Measurements from ENCODE around the gene PHGDH. TPM values are rescaled to one million over a fixed set of nuclear protein-coding genes. Genes with fewer than 3 reads are reported as not detected.

The PHGDH gene
- total and polyA plus RNA-seq, 2 of the 13 experiments (the other 11 are each of a cell fraction or from before 2014, with no cell fraction given): 95.8 to 133 TPM

DNA sequence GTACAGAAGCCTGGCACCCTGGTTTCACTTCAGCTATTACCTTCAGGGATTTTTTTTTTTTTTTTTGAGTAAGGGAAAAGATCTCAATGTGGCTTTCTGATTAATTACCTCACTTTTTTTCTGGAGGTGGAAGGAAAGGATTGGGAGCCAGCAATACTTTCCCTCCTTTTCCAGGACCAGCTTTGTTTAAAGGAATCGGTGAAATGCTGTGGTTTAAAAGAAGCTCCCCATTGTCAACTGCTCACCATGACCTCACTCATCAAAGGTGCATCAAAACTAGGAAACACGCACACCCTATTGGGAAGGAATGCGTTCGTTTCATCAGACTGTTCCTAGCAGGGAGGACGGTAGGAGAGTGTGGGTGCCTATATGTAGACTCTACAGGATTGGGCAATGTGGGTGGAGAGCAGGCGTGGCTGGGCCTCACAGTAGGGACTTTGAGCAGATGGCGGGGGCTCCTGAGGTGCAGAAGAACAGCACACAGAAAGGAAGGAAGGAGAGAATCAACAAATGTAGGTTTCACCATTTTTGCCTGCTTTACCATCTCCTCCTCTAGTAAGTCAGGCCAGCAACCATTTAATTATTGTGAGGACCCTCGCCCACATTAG, 13.0 kb downstream of the PHGDH start (continued):
- no peak for TF ChIP-seq ZNF552 (CRISPR knock-in tag; IDR thresholded peaks at IDR 0.05; ENCODE audit: borderline replicate concordance)
- TF ChIP-seq EED (CRISPR knock-in tag; IDR thresholded peaks at IDR 0.05): no peak
- TF ChIP-seq GABPB1 (CRISPR knock-in tag; IDR thresholded peaks at IDR 0.05): peak; percentile 38; the same call in 1 of the 2 replicates
- peak; percentile 95 for TF ChIP-seq ZKSCAN1 (IDR thresholded peaks at IDR 0.05; ENCODE audit: low read length)
- TF ChIP-seq GPN1 (CRISPR knock-in tag; IDR thresholded peaks at IDR 0.05; ENCODE audit: borderline replicate concordance): no peak
- no peak for TF ChIP-seq ZNF484 (CRISPR knock-in tag; IDR thresholded peaks at IDR 0.05; ENCODE audit: borderline replicate concordance, low read depth)
- TF ChIP-seq CBFB (CRISPR knock-in tag; IDR thresholded peaks at IDR 0.05): peak; percentile 60; the same call in 1 of the 2 replicates
- TF ChIP-seq SALL1 (CRISPR knock-in tag; IDR thresholded peaks at IDR 0.05): peak; percentile 94
- TF ChIP-seq ZNF24 (IDR thresholded peaks at IDR 0.05): no peak
- no peak for TF ChIP-seq ZNF616 (CRISPR knock-in tag; IDR thresholded peaks at IDR 0.05; ENCODE audit: low read depth)
- TF ChIP-seq NFE2 (CRISPR knock-in tag; IDR thresholded peaks at IDR 0.05): no peak
- TF ChIP-seq, protein P1, sequence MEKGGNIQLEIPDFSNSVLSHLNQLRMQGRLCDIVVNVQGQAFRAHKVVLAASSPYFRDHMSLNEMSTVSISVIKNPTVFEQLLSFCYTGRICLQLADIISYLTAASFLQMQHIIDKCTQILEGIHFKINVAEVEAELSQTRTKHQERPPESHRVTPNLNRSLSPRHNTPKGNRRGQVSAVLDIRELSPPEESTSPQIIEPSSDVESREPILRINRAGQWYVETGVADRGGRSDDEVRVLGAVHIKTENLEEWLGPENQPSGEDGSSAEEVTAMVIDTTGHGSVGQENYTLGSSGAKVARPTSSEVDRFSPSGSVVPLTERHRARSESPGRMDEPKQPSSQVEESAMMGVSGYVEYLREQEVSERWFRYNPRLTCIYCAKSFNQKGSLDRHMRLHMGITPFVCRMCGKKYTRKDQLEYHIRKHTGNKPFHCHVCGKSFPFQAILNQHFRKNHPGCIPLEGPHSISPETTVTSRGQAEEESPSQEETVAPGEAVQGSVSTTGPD (CRISPR knock-in tag; IDR thresholded peaks at IDR 0.05): peak; percentile 69; the same call in 1 of the 2 replicates
- TF ChIP-seq, protein P2, sequence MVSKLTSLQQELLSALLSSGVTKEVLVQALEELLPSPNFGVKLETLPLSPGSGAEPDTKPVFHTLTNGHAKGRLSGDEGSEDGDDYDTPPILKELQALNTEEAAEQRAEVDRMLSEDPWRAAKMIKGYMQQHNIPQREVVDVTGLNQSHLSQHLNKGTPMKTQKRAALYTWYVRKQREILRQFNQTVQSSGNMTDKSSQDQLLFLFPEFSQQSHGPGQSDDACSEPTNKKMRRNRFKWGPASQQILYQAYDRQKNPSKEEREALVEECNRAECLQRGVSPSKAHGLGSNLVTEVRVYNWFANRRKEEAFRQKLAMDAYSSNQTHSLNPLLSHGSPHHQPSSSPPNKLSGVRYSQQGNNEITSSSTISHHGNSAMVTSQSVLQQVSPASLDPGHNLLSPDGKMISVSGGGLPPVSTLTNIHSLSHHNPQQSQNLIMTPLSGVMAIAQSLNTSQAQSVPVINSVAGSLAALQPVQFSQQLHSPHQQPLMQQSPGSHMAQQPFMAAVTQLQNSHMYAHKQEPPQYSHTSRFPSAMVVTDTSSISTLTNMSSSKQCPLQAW (CRISPR knock-in tag; IDR thresholded peaks at IDR 0.05): peak; percentile 40; the same call in 1 of the 2 replicates
- no peak for TF ChIP-seq AKNA (CRISPR knock-in tag; IDR thresholded peaks at IDR 0.05; ENCODE audit: borderline replicate concordance)
- no peak for TF ChIP-seq PAWR (CRISPR knock-in tag; IDR thresholded peaks at IDR 0.05; ENCODE audit: borderline replicate concordance)
- TF ChIP-seq ZNF788 (CRISPR knock-in tag; IDR thresholded peaks at IDR 0.05; ENCODE audit: borderline replicate concordance): peak; percentile 80; the same call in 1 of the 2 replicates
- TF ChIP-seq ZFP1 (CRISPR knock-in tag; IDR thresholded peaks at IDR 0.05): 0 out of 2 replicates have a peak, but pooled peaks have one; percentile 30
- 0 out of 2 replicates have a peak, but pooled peaks have one; percentile 69 for TF ChIP-seq ARNT2 (CRISPR knock-in tag; IDR thresholded peaks at IDR 0.05; ENCODE audit: low read depth)
- TF ChIP-seq ZNF460 (CRISPR knock-in tag; IDR thresholded peaks at IDR 0.05; ENCODE audit: borderline replicate concordance): no peak; the same call in 1 of the 2 replicates
- TF ChIP-seq ZFP36 (IDR thresholded peaks at IDR 0.05; ENCODE audit: borderline replicate concordance, low read depth, low read length, partially characterized antibody): no peak

All from HepG2 (cell line).